NB4 (cell line): ENCODE measurements around the gene KCNQ2.

Experiments
- DNase-seq: peaks from one replicate; pipeline ENCODE4 v3.0.0; 2010; ENCODE audit warnings: low read depth
- H3K4me3 ChIP-seq: one replicate; pipeline ENCODE4 v1.5.1; 2011; ENCODE audit warnings: mild to moderate bottlenecking, low read depth, low read length, moderate library complexity
- CTCF ChIP-seq: IDR thresholded peaks from one replicate; pipeline ENCODE4 v1.5.1; 2012; ENCODE audit warnings: low read depth, low read length
- MAX ChIP-seq: IDR thresholded peaks from 2 replicates; pipeline ENCODE4 v1.6.1; 2011; ENCODE audit warnings: low read depth, low read length
- MYC ChIP-seq: IDR thresholded peaks from 2 replicates; pipeline ENCODE4 v1.6.1; 2011; ENCODE audit warnings: low read depth, low read length
- POLR2A ChIP-seq: IDR thresholded peaks from 2 replicates; pipeline ENCODE4 v1.6.1; 2011; ENCODE audit warnings: mild to moderate bottlenecking; ENCODE audit not compliant: insufficient read length; ENCODE audit errors: extremely low read depth

KCNQ2 gene

GRCh38 chr20:63435552-63435951, 36.9 kb downstream of the KCNQ2 start:
- no peak for DNase-seq
- no peak overlapping the region for H3K4me3 ChIP-seq
- no peak for TF ChIP-seq MYC
- no peak for TF ChIP-seq MAX
- no peak for TF ChIP-seq POLR2A
- no peak for TF ChIP-seq CTCF

- DNase-seq: peak; percentile 74
- H3K4me3 ChIP-seq: no peak overlapping the region
- TF ChIP-seq POLR2A (no peak), MYC (0 out of 2 replicates have a peak, but pooled peaks have one; percentile 32), CTCF (peak; percentile 89), MAX (peak; percentile 87)
Observed at GRCh38 chr20:63434599-63435378, 37.7 kb downstream of the KCNQ2 start.

- DNase-seq: no peak
- no peak overlapping the region for H3K4me3 ChIP-seq
- TF ChIP-seq MYC (no peak), MAX (no peak), CTCF (no peak), POLR2A (no peak)
Observed at GRCh38 chr20:63433756-63434531, 38.5 kb downstream of the KCNQ2 start.

- DNase-seq: no peak
- H3K4me3 ChIP-seq: no peak overlapping the region
- TF ChIP-seq MAX (no peak), POLR2A (no peak), MYC (no peak), CTCF (no peak)
Observed at GRCh38 chr20:63433351-63433750, 39.1 kb downstream of the KCNQ2 start.

- DNase-seq: no peak
- no peak for TF ChIP-seq POLR2A
- no peak overlapping the region for H3K4me3 ChIP-seq
Observed at GRCh38 chr20:63432577-63433325, 39.7 kb downstream of the KCNQ2 start.

- H3K4me3 ChIP-seq: no peak overlapping the region
- no peak for DNase-seq
- TF ChIP-seq CTCF (no peak), MYC (no peak), MAX (no peak), POLR2A (no peak)
Observed at GRCh38 chr20:63431944-63432343, 40.5 kb downstream of the KCNQ2 start.
